HG03354 (cell line): ENCODE results near the gene ZNF648.
"Not testable (repeated sequence)": the region's sequence is repeated elsewhere in the genome, so short reads cannot be mapped to it uniquely, and the experiment has no call there.

ENCODE experiments used
- ATAC-seq: cut with Tn5 transposase; IDR thresholded peaks from one replicate; pipeline ENCODE4 v1.9.1; 2021; ENCODE audit warnings: mild to moderate bottlenecking; ENCODE audit not compliant: unreplicated experiment, poor library complexity, severe bottlenecking

Gene ZNF648

GRCh38 chr1:182080040-182080439 is 18.5 kb upstream of the ZNF648 start:
- no peak for ATAC-seq

- ATAC-seq, result no peak
Measured at GRCh38 chr1:182071924-182072323, 10.4 kb upstream of the ZNF648 start.

DNA sequence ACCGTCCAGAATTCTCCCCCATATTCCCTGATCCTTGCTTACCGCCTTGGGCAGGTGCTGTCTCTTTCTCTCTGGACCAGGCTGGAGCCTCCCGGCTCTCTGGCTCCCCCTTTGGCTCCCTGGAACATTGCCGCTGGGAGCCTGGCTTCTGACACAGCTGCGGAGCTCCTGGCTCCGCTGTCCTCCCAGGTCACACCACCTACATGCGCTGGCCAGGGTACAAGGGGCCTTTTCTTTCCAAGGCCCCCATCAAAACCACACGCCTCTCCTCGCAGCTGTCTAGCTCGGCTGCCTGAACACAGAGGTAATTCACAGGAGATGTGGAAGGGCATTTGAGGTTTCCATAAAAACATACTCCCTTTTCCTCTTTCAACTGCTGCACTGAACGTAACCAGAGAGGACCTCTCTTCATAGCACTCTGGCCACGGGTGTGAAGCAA is 7.5 kb upstream of the ZNF648 start:
- ATAC-seq, result peak; percentile 80

DNA sequence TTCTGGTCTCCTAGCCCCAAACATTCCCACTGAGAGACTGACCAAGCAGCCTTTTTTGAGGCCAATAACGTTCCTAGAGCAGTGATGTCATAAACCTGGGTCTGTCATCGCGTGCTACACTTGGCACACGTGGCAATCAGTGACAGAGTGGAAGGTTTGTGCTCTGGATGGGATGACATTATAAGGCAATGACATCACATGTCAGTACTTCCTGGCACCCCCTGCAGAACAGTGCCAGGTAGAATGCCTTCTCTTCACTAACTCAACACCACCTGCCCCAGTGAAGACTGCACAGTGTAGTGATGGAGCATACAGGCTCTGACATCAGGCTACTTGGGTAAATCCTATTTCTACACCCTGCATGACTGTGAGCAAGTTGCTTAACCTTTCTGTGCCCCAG is 5.4 kb upstream of the ZNF648 start:
- ATAC-seq, result no peak

- no peak for ATAC-seq
Measured at GRCh38 chr1:182065126-182065845, 3.8 kb upstream of the ZNF648 start.

- ATAC-seq, result no peak
Measured at GRCh38 chr1:182064611-182065010, 3.1 kb upstream of the ZNF648 start.

- no peak for ATAC-seq
Measured at GRCh38 chr1:182062223-182062622, 711 bp upstream of the ZNF648 start.

DNA sequence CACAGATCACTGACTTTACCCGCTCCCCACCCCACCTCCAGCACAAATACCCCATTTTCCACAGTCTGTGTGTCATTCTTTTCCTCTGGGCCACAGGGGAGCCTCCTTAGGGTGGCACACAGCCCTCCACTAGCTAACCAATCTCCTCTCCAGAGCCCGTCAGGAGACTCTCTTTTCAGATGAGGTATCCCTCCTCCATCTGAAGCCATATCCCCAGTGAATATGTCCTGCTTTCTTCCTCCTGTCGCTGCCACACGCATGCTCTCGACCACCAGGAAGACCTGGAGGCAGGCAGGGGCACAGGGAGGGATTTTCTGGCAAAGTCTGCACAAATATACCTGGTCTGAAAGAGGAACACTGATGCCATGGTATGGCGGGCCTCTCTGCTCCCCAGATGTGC is 635 bp downstream of the ZNF648 start:
- ATAC-seq, result no peak

DNA sequence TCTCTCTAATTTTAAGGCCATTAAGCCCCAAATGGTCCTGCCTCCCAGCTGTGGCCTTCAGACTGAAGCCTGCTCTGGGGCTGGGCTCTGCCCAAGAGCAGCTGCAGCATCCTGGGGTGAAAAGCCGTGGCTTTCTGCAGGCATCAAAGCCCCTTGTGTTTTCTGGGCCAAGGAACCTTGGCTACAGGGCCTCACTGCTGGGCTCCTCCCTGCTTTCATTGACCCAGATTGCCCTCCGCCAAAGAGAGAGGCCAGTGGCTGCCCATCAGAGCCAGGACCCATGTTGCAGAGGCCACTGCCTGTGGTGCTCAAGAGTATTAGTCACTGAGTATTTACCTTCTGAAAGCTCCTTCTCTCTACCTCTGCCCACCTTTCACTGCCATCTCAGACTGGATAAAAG is 1.6 kb downstream of the ZNF648 start:
- no peak for ATAC-seq

DNA sequence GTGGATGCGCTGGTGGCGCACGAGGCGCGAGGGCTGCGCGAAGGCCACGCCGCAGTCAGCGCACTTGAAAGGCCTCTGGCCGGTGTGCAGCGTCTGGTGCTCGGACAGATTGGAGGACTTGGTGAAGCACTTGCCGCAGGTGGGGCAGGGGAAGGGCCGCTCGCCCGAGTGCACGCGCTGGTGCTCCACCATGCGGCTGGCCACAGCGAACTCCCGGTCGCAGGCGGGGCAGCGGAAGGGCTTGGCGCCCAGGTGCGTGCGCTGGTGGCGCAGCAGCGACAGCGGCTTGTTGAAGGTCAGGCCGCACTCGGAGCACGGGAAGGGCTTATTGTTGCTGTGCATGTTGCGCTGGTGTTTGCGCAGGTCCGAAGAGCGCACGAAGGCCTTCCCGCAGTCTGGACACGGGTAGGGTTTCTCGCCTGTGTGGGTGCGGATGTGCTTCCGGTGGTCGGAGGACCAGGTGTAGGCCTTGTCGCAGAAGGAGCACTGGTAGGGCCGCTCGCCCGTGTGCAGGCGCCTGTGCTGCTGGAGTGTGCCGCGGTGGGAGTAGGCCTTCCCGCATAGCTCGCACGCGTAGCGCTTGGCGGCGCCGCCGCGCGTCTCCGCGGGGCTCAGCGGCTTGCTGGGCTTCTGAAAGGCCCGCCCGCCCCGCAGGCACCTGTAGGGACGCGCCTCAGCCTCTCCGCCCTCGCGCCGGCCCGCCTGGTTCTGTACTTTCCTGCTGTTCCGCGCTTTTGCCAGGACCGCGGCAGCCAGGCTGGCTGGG is 4.7 kb downstream of the ZNF648 start:
- ATAC-seq, result no peak

- ATAC-seq, result peak; percentile 61
Measured at GRCh38 chr1:182054698-182055326, 6.7 kb downstream of the ZNF648 start.

DNA sequence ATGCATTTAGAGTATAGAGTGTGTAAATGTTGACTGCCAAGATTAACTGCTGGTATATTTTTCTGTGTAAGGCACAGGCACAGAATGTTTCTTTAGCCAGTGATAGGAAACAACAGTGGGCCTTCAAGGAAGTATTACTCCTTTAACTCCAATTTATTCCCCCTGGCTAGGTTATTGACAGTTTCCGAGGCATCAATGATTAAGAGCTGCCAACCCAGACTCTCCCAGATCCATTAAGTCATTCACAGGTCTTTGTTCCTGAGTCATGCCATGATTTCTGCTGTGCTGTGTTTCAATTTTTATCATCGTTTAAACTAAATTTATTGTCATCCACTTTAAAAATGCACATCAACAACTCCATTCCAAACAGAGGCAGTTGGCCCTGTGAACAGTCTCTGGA is 9.2 kb downstream of the ZNF648 start:
- ATAC-seq, result no peak

DNA sequence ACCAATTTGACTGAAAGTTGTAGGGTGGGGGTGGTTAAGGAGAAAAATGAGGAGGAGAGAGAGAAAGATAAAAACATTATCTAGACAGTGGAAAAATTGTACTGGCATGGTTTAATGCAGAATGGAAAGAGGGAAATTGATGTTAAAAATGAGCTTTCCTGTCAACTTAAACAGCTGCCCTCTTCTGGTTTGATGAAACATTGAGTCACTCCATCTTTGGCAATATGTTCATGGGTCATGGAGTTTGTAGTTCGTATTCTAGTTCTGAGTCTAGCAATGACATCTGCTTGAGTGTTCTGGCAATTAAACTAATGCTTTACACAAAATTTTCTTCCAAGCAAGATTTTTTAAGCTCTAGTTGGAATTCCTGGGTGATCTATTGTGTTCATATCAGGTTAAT is 9.6 kb downstream of the ZNF648 start:
- no peak for ATAC-seq

DNA sequence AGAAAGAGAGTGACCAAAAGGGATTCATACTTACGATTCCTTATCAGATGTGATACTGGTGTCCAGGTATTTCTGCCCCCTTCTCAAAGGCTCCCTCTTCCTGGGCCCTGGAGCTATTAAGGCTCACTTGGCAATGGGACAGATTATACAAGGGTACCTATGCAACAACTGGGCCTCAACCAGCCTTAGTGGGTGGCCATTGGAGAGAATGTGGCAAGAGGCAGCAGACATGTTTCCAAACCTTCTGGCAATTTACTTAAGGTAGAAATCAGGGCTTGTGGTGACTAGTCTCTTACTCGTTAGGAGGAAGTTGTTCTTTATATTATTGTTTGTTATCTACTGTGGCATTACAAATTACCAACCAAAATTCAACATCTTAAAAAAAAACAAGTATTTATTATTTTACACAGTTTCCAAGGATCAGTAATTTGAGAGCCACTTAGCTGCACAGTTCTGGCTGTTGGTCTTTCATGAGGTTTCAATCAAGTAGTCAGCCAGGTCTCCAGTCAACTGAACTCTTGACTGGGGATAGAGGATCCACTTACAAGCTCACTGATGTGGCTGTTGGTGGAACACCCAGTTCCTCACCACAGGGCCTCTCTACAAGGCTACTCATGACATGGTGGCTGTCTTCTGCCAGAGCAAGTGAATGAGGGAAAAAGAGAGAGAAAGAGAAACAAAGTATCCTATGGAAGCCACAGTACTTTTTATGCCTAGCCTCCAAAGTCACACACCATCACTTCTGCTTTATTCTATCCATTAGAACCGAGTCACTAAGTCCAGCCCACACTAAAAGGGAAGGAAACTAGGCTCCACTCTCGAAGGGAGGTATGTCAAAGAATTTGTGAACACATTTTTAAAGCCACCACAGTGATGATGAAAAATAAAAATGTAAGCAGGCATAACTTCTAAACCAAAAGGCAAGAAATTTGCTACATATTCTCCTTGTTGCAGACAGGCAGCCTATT is 10.7 kb downstream of the ZNF648 start:
- ATAC-seq, result no peak

- no peak for ATAC-seq
Measured at GRCh38 chr1:182048562-182048961, 12.9 kb downstream of the ZNF648 start.

- ATAC-seq, result no peak
Measured at GRCh38 chr1:182046763-182047162, 14.7 kb downstream of the ZNF648 start.

- not testable (repeated sequence) for ATAC-seq
Measured at GRCh38 chr1:182045481-182045880, 16.0 kb downstream of the ZNF648 start.

DNA sequence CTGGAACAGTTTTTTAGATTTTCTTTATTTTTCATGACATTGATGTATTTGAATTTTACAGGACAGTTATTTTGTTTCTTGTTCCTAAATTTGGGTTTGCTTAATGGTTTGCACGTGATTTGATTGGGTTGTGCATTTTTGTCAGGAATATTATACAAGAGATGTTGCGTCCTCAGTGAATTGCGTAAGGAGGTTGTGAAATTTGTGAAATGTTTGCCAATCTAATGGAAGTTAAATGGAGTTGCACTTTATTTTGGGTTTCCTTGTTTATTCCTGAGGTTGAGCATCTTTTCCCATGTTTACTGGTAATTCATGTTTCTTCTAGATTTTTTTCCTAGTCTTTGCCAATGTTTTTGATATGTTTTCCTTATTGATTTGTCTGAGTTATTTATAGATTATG is 19.9 kb downstream of the ZNF648 start:
- ATAC-seq, result no peak

DNA sequence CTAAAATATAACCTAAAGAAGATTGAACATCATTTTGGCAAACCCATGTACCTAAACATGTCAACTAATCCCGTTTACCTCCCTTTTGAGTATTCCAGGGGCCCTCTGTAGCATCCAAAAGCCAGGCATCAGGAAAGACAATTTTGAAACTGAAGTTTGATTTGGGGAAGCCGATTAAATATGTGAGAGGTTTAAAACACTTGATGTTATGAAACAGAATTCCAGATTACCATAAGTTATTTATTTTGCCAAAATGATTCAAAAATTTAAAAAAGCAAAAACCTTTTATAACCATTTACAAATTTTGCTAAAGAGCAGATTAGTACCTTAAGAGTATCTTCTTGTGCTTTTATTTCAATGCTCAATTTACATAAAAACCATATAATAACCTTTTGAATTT is 23.3 kb downstream of the ZNF648 start:
- ATAC-seq, result no peak
